ENCODE results near the gene NFIB. TPM values are rescaled to one million over a fixed set of nuclear protein-coding genes. Genes with fewer than 3 reads are reported as not detected.

NFIB gene
- polyA plus RNA-seq, 1 experiment = 0.47 TPM

DNA sequence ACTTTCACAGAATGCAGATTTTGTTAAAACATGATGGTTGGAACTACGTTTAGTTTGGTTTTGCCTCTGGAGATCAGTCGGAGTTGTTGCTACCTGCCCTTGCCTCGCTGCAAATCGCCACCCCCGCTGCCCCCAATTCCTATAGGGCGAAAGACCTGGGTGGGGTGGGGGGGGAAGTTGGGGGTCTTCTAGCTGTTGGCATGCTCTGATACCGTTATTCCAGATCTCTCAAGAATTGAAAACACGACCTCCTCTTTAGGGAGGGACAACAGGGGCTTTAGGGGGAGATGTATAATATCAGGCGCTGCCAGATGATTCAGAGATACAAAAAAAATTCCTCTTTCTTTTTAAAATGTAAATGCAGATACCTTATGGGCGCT, 36.4 kb upstream of the NFIB start:
- H3K36me3 ChIP-seq (ENCODE audit: control insufficient read depth, insufficient read depth, low read length) = no peaks in the 10 kb centered on the region
- ChIA-PET POLR2A (no interaction called here), CTCF (interaction anchor here (1.0 to 2.0 kb wide), 4 partner anchors 79 to 1316 kb away, joined by 3 to 7 read pairs (median 6); no protein-coding TSS in a partner anchor)
- no peak overlapping the region for H3K4me3 ChIP-seq (ENCODE audit: low read depth, low read length)
- peaks cover 60% of the 10 kb centered on the region for H3K27me3 ChIP-seq (ENCODE audit: control insufficient read depth, insufficient read depth, low read length)
- TF ChIP-seq, protein P1, sequence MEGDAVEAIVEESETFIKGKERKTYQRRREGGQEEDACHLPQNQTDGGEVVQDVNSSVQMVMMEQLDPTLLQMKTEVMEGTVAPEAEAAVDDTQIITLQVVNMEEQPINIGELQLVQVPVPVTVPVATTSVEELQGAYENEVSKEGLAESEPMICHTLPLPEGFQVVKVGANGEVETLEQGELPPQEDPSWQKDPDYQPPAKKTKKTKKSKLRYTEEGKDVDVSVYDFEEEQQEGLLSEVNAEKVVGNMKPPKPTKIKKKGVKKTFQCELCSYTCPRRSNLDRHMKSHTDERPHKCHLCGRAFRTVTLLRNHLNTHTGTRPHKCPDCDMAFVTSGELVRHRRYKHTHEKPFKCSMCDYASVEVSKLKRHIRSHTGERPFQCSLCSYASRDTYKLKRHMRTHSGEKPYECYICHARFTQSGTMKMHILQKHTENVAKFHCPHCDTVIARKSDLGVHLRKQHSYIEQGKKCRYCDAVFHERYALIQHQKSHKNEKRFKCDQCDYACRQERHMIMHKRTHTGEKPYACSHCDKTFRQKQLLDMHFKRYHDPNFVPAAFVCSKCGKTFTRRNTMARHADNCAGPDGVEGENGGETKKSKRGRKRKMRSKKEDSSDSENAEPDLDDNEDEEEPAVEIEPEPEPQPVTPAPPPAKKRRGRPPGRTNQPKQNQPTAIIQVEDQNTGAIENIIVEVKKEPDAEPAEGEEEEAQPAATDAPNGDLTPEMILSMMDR (IDR thresholded peaks at IDR 0.05; ENCODE audit: insufficient read depth, low read depth, low read length) = no peak
- no peak for DNase-seq (ENCODE audit: low read depth)

DNA sequence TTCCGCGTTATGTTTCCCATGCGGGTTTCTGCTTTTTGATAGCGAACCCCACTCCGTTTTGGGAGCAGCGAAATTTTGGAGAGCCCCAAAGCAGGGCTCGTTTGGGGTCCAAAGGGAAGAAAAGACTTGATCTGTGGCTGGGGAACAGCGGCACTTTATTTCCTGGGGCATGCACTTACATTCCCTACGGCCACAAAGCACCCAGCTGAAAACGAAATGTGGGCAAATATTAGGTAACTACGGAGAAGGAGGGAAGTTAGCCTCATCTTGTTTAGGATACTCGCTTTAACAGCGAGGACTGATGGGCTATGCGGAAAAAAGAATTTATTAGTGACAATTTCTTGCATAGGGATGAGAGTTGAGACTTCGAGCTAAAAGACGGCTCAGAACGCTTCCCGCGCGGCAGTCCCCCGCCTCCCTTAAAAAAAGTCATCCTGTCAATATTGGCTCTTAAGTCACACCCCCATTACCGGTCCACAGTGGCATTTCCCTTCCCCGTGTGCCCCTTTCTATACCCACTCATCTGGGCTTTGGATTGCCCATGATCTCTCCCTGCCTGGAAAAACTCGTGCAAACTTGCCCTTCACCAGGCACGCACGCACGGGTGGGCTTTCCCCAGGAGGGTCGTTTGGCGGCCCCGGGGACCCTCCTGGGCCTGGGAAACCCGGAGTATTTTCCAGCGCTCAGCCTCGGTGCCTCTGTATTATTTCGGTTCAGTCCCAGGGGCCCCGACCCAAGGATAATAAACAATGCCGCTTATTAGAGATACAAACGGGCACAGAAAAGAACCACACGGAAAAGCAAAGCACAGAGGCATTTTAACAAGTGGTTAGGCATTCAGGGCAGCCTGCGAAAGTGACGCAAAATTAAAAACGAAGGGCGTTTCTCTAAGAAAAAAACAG, 35.8 kb upstream of the NFIB start:
- H3K36me3 ChIP-seq (ENCODE audit: control insufficient read depth, insufficient read depth, low read length) = no peaks in the 10 kb centered on the region
- CTCF ChIA-PET = interaction anchor here (1.0 kb wide), 1 partner anchor 922 kb away, joined by 3 read pairs; no protein-coding TSS in a partner anchor
- H3K27me3 ChIP-seq (ENCODE audit: control insufficient read depth, insufficient read depth, low read length) = peaks cover 59% of the 10 kb centered on the region
- TF ChIP-seq, protein P1 (IDR thresholded peaks at IDR 0.05; ENCODE audit: insufficient read depth, low read depth, low read length) = no peak
- DNase-seq (ENCODE audit: low read depth) = no peak
- POLR2A ChIA-PET = no interaction called here
- H3K4me3 ChIP-seq (ENCODE audit: low read depth, low read length) = no peak overlapping the region

DNA sequence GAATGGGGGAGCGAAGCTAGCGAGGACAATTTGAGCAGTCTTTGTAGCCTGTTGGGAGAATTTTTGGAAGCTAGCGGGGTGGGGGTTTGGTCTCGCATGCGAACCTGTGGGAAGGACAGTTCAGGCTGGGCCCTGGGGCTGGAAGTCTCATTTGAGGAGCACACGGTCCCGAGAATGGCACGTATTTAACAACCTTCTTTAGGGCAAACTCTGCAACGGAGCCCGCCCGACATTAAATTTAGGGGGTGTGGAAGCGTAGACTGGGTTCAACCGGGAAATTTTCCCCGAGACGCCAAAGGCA, 35.2 kb upstream of the NFIB start:
- TF ChIP-seq, protein P1 (IDR thresholded peaks at IDR 0.05; ENCODE audit: insufficient read depth, low read depth, low read length) = no peak
- H3K36me3 ChIP-seq (ENCODE audit: control insufficient read depth, insufficient read depth, low read length) = no peaks in the 10 kb centered on the region
- CTCF ChIA-PET = interaction anchor here (0.6 kb wide), 1 partner anchor 991 kb away, joined by 3 read pairs; no protein-coding TSS in a partner anchor
- peaks cover 60% of the 10 kb centered on the region for H3K27me3 ChIP-seq (ENCODE audit: control insufficient read depth, insufficient read depth, low read length)
- POLR2A ChIA-PET = no interaction called here
- no peak overlapping the region for H3K4me3 ChIP-seq (ENCODE audit: low read depth, low read length)
- no peak for DNase-seq (ENCODE audit: low read depth)

DNA sequence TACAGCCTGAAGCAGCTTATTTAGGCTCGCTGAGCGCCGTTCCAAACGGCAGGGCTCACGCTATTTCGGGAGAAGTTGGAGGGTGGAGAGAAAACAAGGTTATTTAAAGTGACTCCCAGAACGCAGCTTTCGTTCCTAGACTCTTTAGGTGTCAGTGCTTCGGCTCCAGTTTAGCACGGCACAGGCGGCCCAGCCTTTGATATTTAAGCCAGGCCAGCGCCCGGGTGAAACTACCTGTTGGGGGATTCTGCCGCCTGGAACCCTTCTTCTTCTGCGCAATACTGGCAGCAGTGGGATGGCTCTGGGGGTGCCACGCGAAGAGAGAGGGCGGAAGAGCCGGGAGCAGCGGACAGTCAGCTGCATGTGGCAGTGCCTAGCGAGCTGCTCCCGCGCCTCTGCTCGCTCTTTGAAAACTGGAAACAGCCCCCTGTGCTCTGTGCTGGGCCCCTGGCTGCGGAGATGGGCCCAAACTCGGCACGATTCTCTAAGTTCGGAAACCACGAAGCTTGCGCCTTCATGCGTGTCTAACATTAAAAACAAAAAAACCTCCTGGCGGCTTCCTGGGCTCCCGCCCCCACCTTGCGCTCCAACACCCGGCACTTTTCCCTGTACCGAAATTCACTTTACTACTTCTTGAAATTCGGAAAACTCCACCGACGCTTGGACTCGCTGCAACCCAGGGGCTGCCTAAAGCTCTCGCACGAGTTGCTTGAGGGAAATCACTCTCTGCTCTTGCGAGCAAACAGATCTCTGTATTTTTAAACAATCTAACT, 34.6 kb upstream of the NFIB start:
- no peak for DNase-seq (ENCODE audit: low read depth)
- TF ChIP-seq, protein P1 (IDR thresholded peaks at IDR 0.05; ENCODE audit: insufficient read depth, low read depth, low read length) = no peak
- CTCF ChIA-PET = interaction anchor here (0.6 kb wide), 1 partner anchor 991 kb away, joined by 3 read pairs; no protein-coding TSS in a partner anchor
- POLR2A ChIA-PET = no interaction called here
- peaks cover 59% of the 10 kb centered on the region for H3K27me3 ChIP-seq (ENCODE audit: control insufficient read depth, insufficient read depth, low read length)
- H3K4me3 ChIP-seq (ENCODE audit: low read depth, low read length) = no peak overlapping the region
- no peaks in the 10 kb centered on the region for H3K36me3 ChIP-seq (ENCODE audit: control insufficient read depth, insufficient read depth, low read length)

DNA sequence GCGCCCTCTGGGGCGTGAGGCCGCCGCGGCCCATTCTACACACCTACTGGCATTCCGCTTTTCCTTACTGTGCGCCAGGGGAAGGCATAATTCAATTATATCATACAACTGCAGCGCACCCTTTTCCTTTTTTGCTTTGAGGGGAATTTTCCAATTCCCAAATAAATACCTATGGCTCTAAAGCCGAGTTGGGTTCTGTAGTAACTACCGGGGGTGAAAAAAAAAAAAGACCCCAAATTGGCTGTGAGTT, 34.1 kb upstream of the NFIB start:
- ChIA-PET POLR2A (no interaction called here), CTCF (no interaction called here)

More for the DNA sequence above, 34.1 kb upstream of the NFIB start:
- no peak overlapping the region for H3K4me3 ChIP-seq (ENCODE audit: low read depth, low read length)
- H3K36me3 ChIP-seq (ENCODE audit: control insufficient read depth, insufficient read depth, low read length) = no peaks in the 10 kb centered on the region
- no peak for DNase-seq (ENCODE audit: low read depth)
- TF ChIP-seq, protein P1 (IDR thresholded peaks at IDR 0.05; ENCODE audit: insufficient read depth, low read depth, low read length) = no peak
- H3K27me3 ChIP-seq (ENCODE audit: control insufficient read depth, insufficient read depth, low read length) = peaks cover 60% of the 10 kb centered on the region

Data from BJ (cell line).